HG02885 (cell line): ENCODE results near the gene CCDC14.
"Not testable (repeated sequence)": the region's sequence is repeated elsewhere in the genome, so short reads cannot be mapped to it uniquely, and the experiment has no call there.

Experiments used
- ATAC-seq: cut with Tn5 transposase; IDR thresholded peaks from one replicate; pipeline ENCODE4 v1.9.1; 2021; ENCODE audit warnings: mild to moderate bottlenecking; ENCODE audit not compliant: unreplicated experiment, poor library complexity

CCDC14 gene

GRCh38 chr3:123960781-123961507 is at the start of gene CCDC14:
CCDC14 (minus strand) TSS chr3:123961229; CDS start chr3:123961173, 56 bp downstream.
- ATAC-seq = peak; percentile 85

GRCh38 chr3:124008321-124008720 is 47.3 kb upstream of the CCDC14 start:
- ATAC-seq = not testable (repeated sequence)

- ATAC-seq = no peak
Observed at GRCh38 chr3:124007186-124007585, 46.2 kb upstream of the CCDC14 start.

GRCh38 chr3:124002405-124003079 is 41.5 kb upstream of the CCDC14 start:
- ATAC-seq = not testable (repeated sequence)

- ATAC-seq = not testable (repeated sequence)
Observed at GRCh38 chr3:124001366-124001765, 40.3 kb upstream of the CCDC14 start.

- no peak for ATAC-seq
Observed at GRCh38 chr3:123997543-123997942, 36.5 kb upstream of the CCDC14 start.

GRCh38 chr3:123993818-123994217 is 32.8 kb upstream of the CCDC14 start:
- ATAC-seq = no peak

GRCh38 chr3:123991730-123992588 is 30.9 kb upstream of the CCDC14 start, which contains the start of gene ROPN1:
ROPN1 (minus strand) TSS chr3:123992124; CDS start chr3:123980481, 11,643 bp downstream.
- not testable (repeated sequence) for ATAC-seq

- no peak for ATAC-seq
Observed at GRCh38 chr3:123986427-123986826, 25.4 kb upstream of the CCDC14 start.

GRCh38 chr3:123984957-123985356 is 23.9 kb upstream of the CCDC14 start:
- ATAC-seq = no peak

- no peak for ATAC-seq
Observed at GRCh38 chr3:123984350-123984749, 23.3 kb upstream of the CCDC14 start.

- not testable (repeated sequence) for ATAC-seq
Observed at GRCh38 chr3:123981317-123981716, 20.3 kb upstream of the CCDC14 start.

- no peak for ATAC-seq
Observed at GRCh38 chr3:123980539-123980938, 19.5 kb upstream of the CCDC14 start.

GRCh38 chr3:123979525-123980501 is 18.8 kb upstream of the CCDC14 start:
- not testable (repeated sequence) for ATAC-seq

GRCh38 chr3:123976904-123977303 is 15.9 kb upstream of the CCDC14 start:
- ATAC-seq = not testable (repeated sequence)

- ATAC-seq = not testable (repeated sequence)
Observed at GRCh38 chr3:123976181-123976898, 15.3 kb upstream of the CCDC14 start.

- ATAC-seq = not testable (repeated sequence)
Observed at GRCh38 chr3:123975030-123975429, 14.0 kb upstream of the CCDC14 start.

GRCh38 chr3:123971406-123971805 is 10.4 kb upstream of the CCDC14 start:
- no peak for ATAC-seq

GRCh38 chr3:123967260-123967659 is 6.2 kb upstream of the CCDC14 start:
- not testable (repeated sequence) for ATAC-seq
